Measurements from ENCODE around the gene RAB3IP. TPM values are rescaled to one million over a fixed set of nuclear protein-coding genes. Genes with fewer than 3 reads are reported as not detected.
A peak's percentile ranks its signal among the peaks of the same experiment; 100 is the strongest.

The RAB3IP gene
- total and polyA plus RNA-seq, 11 donors = 19.7 to 37.5 (median 32.6) TPM

DNA sequence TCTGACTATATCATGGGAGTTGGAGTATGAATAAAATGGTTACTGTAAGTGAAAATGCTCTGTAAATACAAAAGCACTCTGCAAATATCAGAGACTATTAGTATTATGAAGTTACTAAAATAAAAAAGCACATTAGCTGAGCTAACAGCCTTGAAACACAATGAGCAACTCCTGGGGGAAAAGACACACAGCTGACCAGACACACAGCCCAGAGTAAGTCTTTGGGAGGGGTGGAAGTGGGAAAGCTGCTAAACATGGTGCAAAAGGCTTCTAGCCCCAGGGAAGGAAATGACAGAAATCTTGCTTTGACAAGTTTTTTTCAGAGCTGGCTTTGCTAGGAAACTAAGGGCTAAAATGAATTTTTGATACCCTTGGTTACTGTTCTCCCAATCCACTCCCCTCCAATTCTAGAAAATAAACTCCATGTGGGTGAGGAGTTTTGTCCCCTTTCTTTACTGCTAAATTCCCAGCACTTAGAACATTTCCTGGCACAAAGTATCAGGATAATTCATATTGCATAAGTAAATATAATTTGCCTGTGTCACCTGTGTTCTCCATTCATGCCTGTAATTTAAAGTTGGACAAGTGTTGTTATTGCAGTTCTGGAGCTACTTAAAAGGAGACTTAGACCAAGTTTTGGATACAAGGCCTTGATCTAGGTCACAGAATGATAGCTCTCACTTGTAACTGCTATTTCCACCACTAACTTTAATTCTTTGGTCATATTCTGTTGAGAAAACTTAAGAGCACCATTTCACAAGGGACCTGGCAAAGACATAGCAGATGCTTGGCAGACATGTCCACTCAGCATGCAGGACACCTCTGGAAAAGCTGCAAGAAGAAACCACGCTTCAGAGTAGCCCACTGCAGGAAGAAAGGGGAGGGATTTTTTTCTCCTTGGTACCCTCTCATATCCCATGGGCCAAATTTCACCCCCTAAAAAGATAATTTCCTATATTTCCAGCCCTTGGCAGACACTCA lies 19.0 kb upstream of the RAB3IP start:
- peak in 2 of 4 donors; percentile 48 to 50 for ATAC-seq
- Histone ChIP-seq H3K9me3 (peaks cover 0 to 8% (median 0%) of the 10 kb centered on the region in 12 donors), H3K4me3 (no peak overlapping the region), H3K4me1 (peaks cover 0 to 14% (median 0%) of the 10 kb centered on the region in 12 donors), H3K27me3 (peaks cover 0 to 4% (median 0%) of the 10 kb centered on the region in 9 donors), H3K36me3 (no peaks in the 10 kb centered on the region), H3K27ac (no peak overlapping the region)
- no peak for DNase-seq
- 20 to 39% (median 37%) methylated on average over 1 of the region's 1 CpG for WGBS, 4 donors
- TF ChIP-seq POLR2A (IDR thresholded peaks at IDR 0.05) = no peak
- TF ChIP-seq, protein P1, sequence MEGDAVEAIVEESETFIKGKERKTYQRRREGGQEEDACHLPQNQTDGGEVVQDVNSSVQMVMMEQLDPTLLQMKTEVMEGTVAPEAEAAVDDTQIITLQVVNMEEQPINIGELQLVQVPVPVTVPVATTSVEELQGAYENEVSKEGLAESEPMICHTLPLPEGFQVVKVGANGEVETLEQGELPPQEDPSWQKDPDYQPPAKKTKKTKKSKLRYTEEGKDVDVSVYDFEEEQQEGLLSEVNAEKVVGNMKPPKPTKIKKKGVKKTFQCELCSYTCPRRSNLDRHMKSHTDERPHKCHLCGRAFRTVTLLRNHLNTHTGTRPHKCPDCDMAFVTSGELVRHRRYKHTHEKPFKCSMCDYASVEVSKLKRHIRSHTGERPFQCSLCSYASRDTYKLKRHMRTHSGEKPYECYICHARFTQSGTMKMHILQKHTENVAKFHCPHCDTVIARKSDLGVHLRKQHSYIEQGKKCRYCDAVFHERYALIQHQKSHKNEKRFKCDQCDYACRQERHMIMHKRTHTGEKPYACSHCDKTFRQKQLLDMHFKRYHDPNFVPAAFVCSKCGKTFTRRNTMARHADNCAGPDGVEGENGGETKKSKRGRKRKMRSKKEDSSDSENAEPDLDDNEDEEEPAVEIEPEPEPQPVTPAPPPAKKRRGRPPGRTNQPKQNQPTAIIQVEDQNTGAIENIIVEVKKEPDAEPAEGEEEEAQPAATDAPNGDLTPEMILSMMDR (IDR thresholded peaks at IDR 0.05) = no peak
- intact Hi-C loops (cut with DNase I) = no loop called here

DNA sequence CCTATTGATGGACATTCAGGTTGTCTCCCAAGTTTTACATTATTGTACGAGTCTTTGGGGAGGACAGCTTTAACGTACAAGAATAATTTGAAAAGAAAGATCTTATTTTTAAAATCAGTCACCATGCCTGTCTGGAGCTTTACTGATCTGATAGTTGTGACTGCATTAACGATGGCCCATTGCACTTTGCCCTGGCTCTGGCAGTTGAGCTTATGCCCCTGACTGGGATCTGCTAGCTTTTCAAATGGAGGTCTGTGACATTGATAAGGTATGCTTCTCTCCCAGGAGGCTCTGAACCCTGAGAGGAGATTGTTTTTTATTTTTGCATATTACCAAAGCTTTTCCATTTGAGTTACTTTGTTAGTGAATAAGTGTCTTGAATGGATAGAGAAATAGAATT lies 17.9 kb upstream of the RAB3IP start:
- H3K27ac ChIP-seq = no peak overlapping the region
- peaks cover 0 to 4% (median 0%) of the 10 kb centered on the region in 9 donors for H3K27me3 ChIP-seq
- ATAC-seq = no peak
- WGBS, 4 donors = 58 to 68% (median 64%) methylated on average over 3 of the region's 3 CpGs
- peaks cover 0 to 14% (median 0%) of the 10 kb centered on the region in 12 donors for H3K4me1 ChIP-seq
- intact Hi-C loops (cut with DNase I) = no loop called here
- no peak for TF ChIP-seq POLR2A (IDR thresholded peaks at IDR 0.05)
- TF ChIP-seq, protein P1 (IDR thresholded peaks at IDR 0.05) = no peak
- H3K9me3 ChIP-seq = peaks cover 0 to 8% (median 0%) of the 10 kb centered on the region in 12 donors
- no peak for DNase-seq
- H3K36me3 ChIP-seq = no peaks in the 10 kb centered on the region
- no peak overlapping the region for H3K4me3 ChIP-seq

DNA sequence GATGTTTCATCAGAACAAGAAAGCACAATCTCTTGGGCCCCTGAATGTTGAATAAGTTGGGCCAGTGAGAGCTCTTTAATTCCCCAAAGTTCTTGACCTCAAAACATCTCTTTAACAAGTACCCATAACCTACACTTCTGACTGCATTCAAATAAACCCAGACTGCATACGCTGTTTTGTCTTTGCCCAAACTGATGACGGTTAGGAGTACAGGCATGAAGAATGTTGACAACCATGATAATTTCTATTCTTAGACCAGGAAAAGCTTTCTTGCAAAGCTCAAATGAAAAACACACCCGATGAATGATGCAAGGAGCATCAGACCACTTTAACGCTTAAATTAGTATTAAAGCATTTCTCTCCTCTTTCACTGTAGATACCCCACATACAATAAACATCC lies 11.7 kb upstream of the RAB3IP start:
- TF ChIP-seq, protein P1 (IDR thresholded peaks at IDR 0.05) = no peak
- TF ChIP-seq POLR2A (IDR thresholded peaks at IDR 0.05) = no peak
- ATAC-seq (peak in 3 of 4 donors; percentile 51 to 62 (median 61)), DNase-seq (no peak)
- 42 to 55% (median 43%) methylated on average over 4 of the region's 4 CpGs for WGBS, 4 donors
- Histone ChIP-seq H3K4me1 (peaks cover 0 to 10% (median 0%) of the 10 kb centered on the region in 12 donors), H3K36me3 (no peaks in the 10 kb centered on the region), H3K4me3 (peak overlapping the region in 1 of 12 donors; percentile 8), H3K27me3 (no peaks in the 10 kb centered on the region), H3K27ac (peak overlapping the region in 4 of 12 donors; percentile 5 to 51 (median 28)), H3K9me3 (peaks cover 0 to 8% (median 0%) of the 10 kb centered on the region in 12 donors)
- intact Hi-C loops (cut with DNase I) = no loop called here

DNA sequence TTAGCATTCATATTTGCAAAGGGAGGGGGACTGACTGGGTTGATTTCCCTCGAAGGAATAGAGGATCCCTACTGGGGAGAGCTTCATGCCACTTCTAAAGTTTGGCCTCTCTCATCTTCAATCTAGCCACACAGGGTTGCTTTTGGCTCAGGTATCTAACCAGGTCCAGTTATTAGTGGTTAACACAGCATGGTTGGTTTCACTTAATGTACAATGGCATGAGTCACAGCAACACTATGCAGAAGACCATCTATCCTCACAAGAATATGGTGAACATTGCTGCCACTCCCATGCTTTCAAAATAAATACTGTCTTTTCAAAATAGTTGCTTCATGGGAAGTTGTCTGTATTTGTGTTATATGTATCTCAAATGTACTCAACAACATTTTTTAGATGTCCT lies 6.6 kb upstream of the RAB3IP start:
- WGBS, 4 donors = 67 to 74% (median 71%) methylated on average over 1 of the region's 1 CpG
- DNase-seq (no peak), ATAC-seq (no peak)
- no peaks in the 10 kb centered on the region for H3K36me3 ChIP-seq
- intact Hi-C loops (cut with DNase I) = loop anchor here in 1 of 10 donors (10.0 kb wide), 1 partner anchor 67 kb away; no protein-coding TSS in a partner anchor
- H3K27ac ChIP-seq = no peak overlapping the region
- H3K4me3 ChIP-seq = no peak overlapping the region
- no peaks in the 10 kb centered on the region for H3K27me3 ChIP-seq
- no peaks in the 10 kb centered on the region for H3K9me3 ChIP-seq
- peaks cover 0 to 5% (median 0%) of the 10 kb centered on the region in 12 donors for H3K4me1 ChIP-seq
- TF ChIP-seq, protein P1 (IDR thresholded peaks at IDR 0.05) = no peak
- TF ChIP-seq POLR2A (IDR thresholded peaks at IDR 0.05) = no peak

All from heart left ventricle (tissue), 16 donors.